ENCODE results near the gene ZC3H13.

The ZC3H13 gene

GRCh38 chr13:45915686-45916439, 136.7 kb downstream of the ZC3H13 start:
- POLR2A ChIA-PET: no interaction called here
- DNase-seq (ENCODE audit: extremely low spot score): no peak
- no peak for TF ChIP-seq CTCF (IDR thresholded peaks at IDR 0.05; ENCODE audit: control extremely low read depth, extremely low read depth, low read depth, missing control alignments)
- CTCF ChIA-PET: interaction anchor here (1.0 to 1.2 kb wide), 2 partner anchors 31 to 210 kb away, joined by 3 read pairs; no protein-coding TSS in a partner anchor

DNA sequence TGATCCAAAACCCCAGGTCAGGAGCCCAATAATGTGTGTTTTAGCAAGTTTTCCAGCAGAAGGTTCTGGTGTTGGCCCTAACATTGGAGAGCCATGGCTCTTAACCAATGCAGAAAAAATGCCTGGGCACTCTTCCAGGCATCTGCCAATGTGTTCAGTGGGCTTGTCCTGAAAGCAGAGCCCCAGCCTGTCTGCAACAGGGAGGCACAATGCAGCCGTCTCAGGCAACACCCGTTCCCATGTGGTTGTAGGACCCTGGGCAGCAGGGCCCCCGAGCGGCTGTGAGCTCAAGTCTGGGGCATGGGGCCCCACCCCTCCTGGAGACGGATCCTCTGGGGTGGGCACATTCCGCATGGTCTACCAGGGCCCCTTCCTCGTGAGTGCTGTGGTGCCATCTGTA, 142.9 kb downstream of the ZC3H13 start:
- ChIA-PET POLR2A (no interaction called here), CTCF (no interaction called here)
- no peak for DNase-seq (ENCODE audit: extremely low spot score)
- TF ChIP-seq CTCF (IDR thresholded peaks at IDR 0.05; ENCODE audit: control extremely low read depth, extremely low read depth, low read depth, missing control alignments): no peak

GRCh38 chr13:45909089-45909488, 143.5 kb downstream of the ZC3H13 start:
- POLR2A ChIA-PET: no interaction called here
- CTCF ChIA-PET: no interaction called here
- DNase-seq (ENCODE audit: extremely low spot score): no peak
- no peak for TF ChIP-seq CTCF (IDR thresholded peaks at IDR 0.05; ENCODE audit: control extremely low read depth, extremely low read depth, low read depth, missing control alignments)

DNA sequence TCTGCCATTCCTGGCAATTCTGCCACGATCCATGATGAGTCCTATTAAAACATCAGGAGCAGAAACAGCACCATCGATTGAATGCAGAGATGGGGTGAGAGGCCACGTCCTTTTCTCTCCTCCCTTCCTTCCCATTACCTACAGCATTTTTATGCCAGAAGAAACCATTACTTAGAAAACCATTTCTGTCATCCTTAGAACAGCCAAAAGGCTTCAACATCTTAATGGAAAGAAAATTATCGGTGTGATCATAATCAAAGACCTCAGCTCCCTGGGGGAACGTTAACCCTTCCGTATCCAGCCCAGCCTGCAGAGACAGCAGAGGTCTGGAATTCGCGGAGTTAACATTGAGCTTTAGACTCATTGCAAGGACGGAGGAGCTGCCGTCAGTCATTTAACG, 145.0 kb downstream of the ZC3H13 start:
- TF ChIP-seq CTCF (IDR thresholded peaks at IDR 0.05; ENCODE audit: control extremely low read depth, extremely low read depth, low read depth, missing control alignments): no peak
- ChIA-PET POLR2A (no interaction called here), CTCF (interaction anchor here (1.1 to 1.5 kb wide), 3 partner anchors 8 to 48 kb away, joined by 3 to 4 read pairs (median 3); no protein-coding TSS in a partner anchor)
- DNase-seq (ENCODE audit: extremely low spot score): no peak
